ENCODE results near the gene TOGARAM1. TPM values are rescaled to one million over a fixed set of nuclear protein-coding genes. Genes with fewer than 3 reads are reported as not detected.

The TOGARAM1 gene
- total RNA-seq, 2 experiments from 2014 or later, result 5.5 to 7.9 TPM

GRCh38 chr14:44979273-44979672, 17.3 kb downstream of the TOGARAM1 start:
- CTCF ChIA-PET, result interaction anchor here (1.0 to 1.4 kb wide), 3 partner anchors 9 to 133 kb away, joined by 3 to 5 read pairs (median 3); no protein-coding TSS in a partner anchor
- intact Hi-C loops (cut with micrococcal nuclease), result no loop called here
- ATAC-seq (no peak), DNase-seq (no peak)
- TF ChIP-seq CTCF (IDR thresholded peaks at IDR 0.05), result no peak
- H3K4me3 Mint-ChIP-seq, result no peak overlapping the region
- H3K4me1 Mint-ChIP-seq (ENCODE audit: low read depth), result peaks cover 30% of the 10 kb centered on the region
- no peak overlapping the region for H3K27ac Mint-ChIP-seq
- POLR2A ChIA-PET, result interaction anchor here (0.6 to 3.8 kb wide), 2 partner anchors 17 to 89 kb away, joined by 3 to 14 read pairs; partner anchors contain the start of genes KLHL28 and TOGARAM1
- no peaks in the 10 kb centered on the region for H3K9me3 Mint-ChIP-seq
- no peaks in the 10 kb centered on the region for H3K27me3 Mint-ChIP-seq
- H3K36me3 Mint-ChIP-seq (ENCODE audit: low read depth), result peaks cover 15% of the 10 kb centered on the region

- H3K27me3 Mint-ChIP-seq, result no peaks in the 10 kb centered on the region
- DNase-seq, result no peak
- no peak overlapping the region for H3K27ac Mint-ChIP-seq
- POLR2A ChIA-PET, result interaction anchor here (3.8 kb wide), 1 partner anchor 17 kb away, joined by 14 read pairs; the partner anchor contains the start of genes KLHL28 and TOGARAM1
- no peaks in the 10 kb centered on the region for H3K9me3 Mint-ChIP-seq
- intact Hi-C loops (cut with micrococcal nuclease), result no loop called here
- H3K36me3 Mint-ChIP-seq (ENCODE audit: low read depth), result peaks cover 15% of the 10 kb centered on the region
- ATAC-seq, result no peak
- H3K4me3 Mint-ChIP-seq, result no peak overlapping the region
- no peak for TF ChIP-seq CTCF (IDR thresholded peaks at IDR 0.05)
- CTCF ChIA-PET, result interaction anchor here (1.0 to 1.4 kb wide), 3 partner anchors 10 to 134 kb away, joined by 3 to 5 read pairs (median 3); no protein-coding TSS in a partner anchor
- H3K4me1 Mint-ChIP-seq (ENCODE audit: low read depth), result peaks cover 30% of the 10 kb centered on the region
Measured at GRCh38 chr14:44979740-44980356, 17.9 kb downstream of the TOGARAM1 start.

DNA sequence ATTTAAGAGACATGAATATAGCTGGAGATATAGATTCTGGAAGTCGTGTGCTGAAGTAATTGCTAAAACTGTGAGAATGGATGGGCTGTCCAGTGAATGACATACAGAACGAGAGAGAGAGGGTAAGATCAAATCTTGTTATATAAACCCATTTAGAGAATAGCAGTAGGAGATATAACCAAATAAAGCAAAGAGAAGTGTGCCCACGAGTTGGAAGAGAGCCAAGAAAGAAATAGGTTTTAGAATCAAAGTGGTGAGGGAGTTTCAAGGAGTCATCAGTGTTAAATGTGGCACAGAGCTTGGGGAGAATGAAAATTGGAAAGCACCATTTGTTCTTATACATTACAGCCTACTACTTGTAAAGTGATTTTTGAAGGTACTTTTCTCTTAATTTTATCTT, 19.2 kb downstream of the TOGARAM1 start:
- no peak for TF ChIP-seq CTCF (IDR thresholded peaks at IDR 0.05)
- Mint-ChIP-seq H3K27ac (no peak overlapping the region), H3K4me3 (no peak overlapping the region), H3K4me1 (ENCODE audit: low read depth) (peaks cover 27% of the 10 kb centered on the region), H3K9me3 (no peaks in the 10 kb centered on the region), H3K36me3 (ENCODE audit: low read depth) (peaks cover 12% of the 10 kb centered on the region), H3K27me3 (no peaks in the 10 kb centered on the region)
- ATAC-seq (peak; percentile 34), DNase-seq (no peak)
- POLR2A ChIA-PET, result interaction anchor here (3.8 kb wide), 1 partner anchor 18 kb away, joined by 14 read pairs; the partner anchor contains the start of genes KLHL28 and TOGARAM1
- intact Hi-C loops (cut with micrococcal nuclease), result no loop called here
- CTCF ChIA-PET, result interaction anchor here (1.0 kb wide), 1 partner anchor 24 kb away, joined by 3 read pairs; no protein-coding TSS in a partner anchor

- DNase-seq (no peak), ATAC-seq (peak; percentile 71)
- H3K36me3 Mint-ChIP-seq (ENCODE audit: low read depth), result peaks cover 10% of the 10 kb centered on the region
- POLR2A ChIA-PET, result no interaction called here
- peaks cover 26% of the 10 kb centered on the region for H3K4me1 Mint-ChIP-seq (ENCODE audit: low read depth)
- CTCF ChIA-PET, result no interaction called here
- no peaks in the 10 kb centered on the region for H3K9me3 Mint-ChIP-seq
- H3K27ac Mint-ChIP-seq, result peak overlapping the region; percentile 63
- H3K4me3 Mint-ChIP-seq, result no peak overlapping the region
- no peak for TF ChIP-seq CTCF (IDR thresholded peaks at IDR 0.05)
- no peaks in the 10 kb centered on the region for H3K27me3 Mint-ChIP-seq
- intact Hi-C loops (cut with micrococcal nuclease), result no loop called here
Measured at GRCh38 chr14:44982594-44982993, 20.6 kb downstream of the TOGARAM1 start.

- Mint-ChIP-seq H3K27ac (no peak overlapping the region), H3K4me3 (no peak overlapping the region), H3K4me1 (ENCODE audit: low read depth) (peaks cover 7% of the 10 kb centered on the region), H3K9me3 (no peaks in the 10 kb centered on the region), H3K27me3 (no peaks in the 10 kb centered on the region), H3K36me3 (ENCODE audit: low read depth) (peaks cover 7% of the 10 kb centered on the region)
- DNase-seq (no peak), ATAC-seq (no peak)
- POLR2A ChIA-PET, result no interaction called here
- intact Hi-C loops (cut with micrococcal nuclease), result no loop called here
- CTCF ChIA-PET, result no interaction called here
- no peak for TF ChIP-seq CTCF (IDR thresholded peaks at IDR 0.05)
Measured at GRCh38 chr14:44988694-44989093, 26.7 kb downstream of the TOGARAM1 start.

Data from activated CD8-positive, alpha-beta T cell treated with anti-CD3 and anti-CD28 coated beads for 36 hours (primary cell).